Measurements from ENCODE around the gene OSBPL6. TPM values are rescaled to one million over a fixed set of nuclear protein-coding genes. Genes with fewer than 3 reads are reported as not detected.

The OSBPL6 gene
- total and polyA plus RNA-seq, 2 of the 13 experiments (the other 11 are each of a cell fraction or from before 2014, with no cell fraction given): 0.03 to 0.11 TPM

DNA sequence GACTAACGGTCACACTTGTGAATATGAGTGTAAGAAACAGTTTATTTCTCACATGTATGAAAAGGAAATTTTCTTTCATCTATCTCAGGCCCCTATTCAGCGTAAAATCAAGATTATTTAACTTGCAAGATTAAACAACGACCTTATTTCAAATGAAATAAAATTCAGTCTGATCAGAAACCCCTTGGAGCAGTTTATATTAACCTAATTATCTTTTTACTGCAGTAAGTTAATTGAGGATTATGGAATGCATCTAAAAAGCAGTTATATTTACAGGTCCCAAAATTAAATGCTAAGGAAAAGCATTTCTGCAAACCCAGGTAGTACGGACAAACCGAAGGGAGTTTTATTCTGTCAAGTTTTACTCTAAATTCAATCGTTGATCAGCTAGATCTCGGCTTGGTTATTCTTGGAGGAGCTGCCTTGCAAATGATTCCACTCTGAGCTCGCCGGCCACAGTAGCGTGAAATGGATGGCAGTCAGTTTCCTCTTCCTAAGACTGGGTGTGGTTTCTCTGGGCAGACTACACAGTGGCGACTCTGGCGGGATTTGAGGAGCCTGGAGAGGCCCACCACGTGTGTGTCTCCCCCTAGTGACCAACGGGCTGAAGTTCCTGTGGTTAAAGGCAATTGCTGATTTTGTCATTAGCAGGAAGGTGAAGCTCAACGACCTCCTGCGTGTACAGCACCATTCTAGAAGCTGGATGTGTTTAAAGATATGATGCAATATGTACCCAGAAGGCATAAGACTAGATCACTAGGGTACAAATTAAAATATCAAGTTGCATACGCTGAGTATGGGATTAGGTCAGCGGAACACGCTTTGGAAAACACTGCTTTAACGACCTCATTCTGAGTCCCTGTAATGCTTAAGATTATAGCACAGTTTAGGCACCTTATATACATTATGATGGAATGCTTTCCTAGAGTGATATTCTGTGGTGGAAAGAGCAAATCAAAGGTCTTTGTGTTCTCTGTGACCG is 220.2 kb downstream of the OSBPL6 start (continued):
- TF ChIP-seq REXO4 (CRISPR knock-in tag; IDR thresholded peaks at IDR 0.05; ENCODE audit: borderline replicate concordance) (no peak), NFE2L1 (CRISPR knock-in tag; IDR thresholded peaks at IDR 0.05; ENCODE audit: borderline replicate concordance) (no peak), TAF15 (IDR thresholded peaks at IDR 0.05; ENCODE audit: low read depth, low read length, poor library complexity, severe bottlenecking) (no peak), PHF5A (CRISPR knock-in tag; IDR thresholded peaks at IDR 0.05; ENCODE audit: low read depth, unreplicated experiment) (no peak), KDM1A (CRISPR knock-in tag; IDR thresholded peaks at IDR 0.05) (no peak), ZNF773 (CRISPR knock-in tag; IDR thresholded peaks at IDR 0.05; ENCODE audit: borderline replicate concordance) (no peak), TARDBP (CRISPR knock-in tag; IDR thresholded peaks at IDR 0.05) (no peak), ZNF777 (CRISPR knock-in tag; IDR thresholded peaks at IDR 0.05) (no peak), ZNF33A (CRISPR knock-in tag; IDR thresholded peaks at IDR 0.05; ENCODE audit: borderline replicate concordance) (no peak), ZBTB42 (CRISPR knock-in tag; IDR thresholded peaks at IDR 0.05) (no peak), ZNF326 (CRISPR knock-in tag; IDR thresholded peaks at IDR 0.05; ENCODE audit: borderline replicate concordance) (no peak), SP1 (IDR thresholded peaks at IDR 0.05) (no peak), SP1 (CRISPR knock-in tag; IDR thresholded peaks at IDR 0.05) (peak; percentile 32; the same call in 1 of the 2 replicates), U2AF2 (IDR thresholded peaks at IDR 0.05; ENCODE audit: low read depth, low read length) (no peak), ZC3H13 (CRISPR knock-in tag; IDR thresholded peaks at IDR 0.05) (no peak), ZNF569 (CRISPR knock-in tag; IDR thresholded peaks at IDR 0.05; ENCODE audit: borderline replicate concordance) (no peak), ZNF775 (CRISPR knock-in tag; IDR thresholded peaks at IDR 0.05; ENCODE audit: borderline replicate concordance) (no peak)
- TF ChIP-seq, protein P1, sequence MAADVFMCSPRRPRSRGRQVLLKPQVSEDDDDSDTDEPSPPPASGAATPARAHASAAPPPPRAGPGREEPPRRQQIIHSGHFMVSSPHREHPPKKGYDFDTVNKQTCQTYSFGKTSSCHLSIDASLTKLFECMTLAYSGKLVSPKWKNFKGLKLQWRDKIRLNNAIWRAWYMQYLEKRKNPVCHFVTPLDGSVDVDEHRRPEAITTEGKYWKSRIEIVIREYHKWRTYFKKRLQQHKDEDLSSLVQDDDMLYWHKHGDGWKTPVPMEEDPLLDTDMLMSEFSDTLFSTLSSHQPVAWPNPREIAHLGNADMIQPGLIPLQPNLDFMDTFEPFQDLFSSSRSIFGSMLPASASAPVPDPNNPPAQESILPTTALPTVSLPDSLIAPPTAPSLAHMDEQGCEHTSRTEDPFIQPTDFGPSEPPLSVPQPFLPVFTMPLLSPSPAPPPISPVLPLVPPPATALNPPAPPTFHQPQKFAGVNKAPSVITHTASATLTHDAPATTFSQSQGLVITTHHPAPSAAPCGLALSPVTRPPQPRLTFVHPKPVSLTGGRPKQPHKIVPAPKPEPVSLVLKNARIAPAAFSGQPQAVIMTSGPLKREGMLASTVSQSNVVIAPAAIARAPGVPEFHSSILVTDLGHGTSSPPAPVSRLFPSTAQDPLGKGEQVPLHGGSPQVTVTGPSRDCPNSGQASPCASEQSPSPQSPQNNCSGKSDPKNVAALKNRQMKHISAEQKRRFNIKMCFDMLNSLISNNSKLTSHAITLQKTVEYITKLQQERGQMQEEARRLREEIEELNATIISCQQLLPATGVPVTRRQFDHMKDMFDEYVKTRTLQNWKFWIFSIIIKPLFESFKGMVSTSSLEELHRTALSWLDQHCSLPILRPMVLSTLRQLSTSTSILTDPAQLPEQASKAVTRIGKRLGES (CRISPR knock-in tag; IDR thresholded peaks at IDR 0.05; ENCODE audit: borderline replicate concordance): no peak
- TF ChIP-seq, protein P2, sequence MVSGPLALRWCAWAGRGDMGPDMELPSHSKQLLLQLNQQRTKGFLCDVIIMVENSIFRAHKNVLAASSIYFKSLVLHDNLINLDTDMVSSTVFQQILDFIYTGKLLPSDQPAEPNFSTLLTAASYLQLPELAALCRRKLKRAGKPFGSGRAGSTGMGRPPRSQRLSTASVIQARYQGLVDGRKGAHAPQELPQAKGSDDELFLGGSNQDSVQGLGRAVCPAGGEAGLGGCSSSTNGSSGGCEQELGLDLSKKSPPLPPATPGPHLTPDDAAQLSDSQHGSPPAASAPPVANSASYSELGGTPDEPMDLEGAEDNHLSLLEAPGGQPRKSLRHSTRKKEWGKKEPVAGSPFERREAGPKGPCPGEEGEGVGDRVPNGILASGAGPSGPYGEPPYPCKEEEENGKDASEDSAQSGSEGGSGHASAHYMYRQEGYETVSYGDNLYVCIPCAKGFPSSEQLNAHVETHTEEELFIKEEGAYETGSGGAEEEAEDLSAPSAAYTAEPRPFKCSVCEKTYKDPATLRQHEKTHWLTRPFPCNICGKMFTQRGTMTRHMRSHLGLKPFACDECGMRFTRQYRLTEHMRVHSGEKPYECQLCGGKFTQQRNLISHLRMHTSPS (CRISPR knock-in tag; IDR thresholded peaks at IDR 0.05; ENCODE audit: low read depth): no peak
- TF ChIP-seq, protein P3, sequence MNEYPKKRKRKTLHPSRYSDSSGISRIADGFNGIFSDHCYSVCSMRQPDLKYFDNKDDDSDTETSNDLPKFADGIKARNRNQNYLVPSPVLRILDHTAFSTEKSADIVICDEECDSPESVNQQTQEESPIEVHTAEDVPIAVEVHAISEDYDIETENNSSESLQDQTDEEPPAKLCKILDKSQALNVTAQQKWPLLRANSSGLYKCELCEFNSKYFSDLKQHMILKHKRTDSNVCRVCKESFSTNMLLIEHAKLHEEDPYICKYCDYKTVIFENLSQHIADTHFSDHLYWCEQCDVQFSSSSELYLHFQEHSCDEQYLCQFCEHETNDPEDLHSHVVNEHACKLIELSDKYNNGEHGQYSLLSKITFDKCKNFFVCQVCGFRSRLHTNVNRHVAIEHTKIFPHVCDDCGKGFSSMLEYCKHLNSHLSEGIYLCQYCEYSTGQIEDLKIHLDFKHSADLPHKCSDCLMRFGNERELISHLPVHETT (CRISPR knock-in tag; conservative IDR thresholded peaks at IDR 0.05): no peak
- TF ChIP-seq, protein P4, sequence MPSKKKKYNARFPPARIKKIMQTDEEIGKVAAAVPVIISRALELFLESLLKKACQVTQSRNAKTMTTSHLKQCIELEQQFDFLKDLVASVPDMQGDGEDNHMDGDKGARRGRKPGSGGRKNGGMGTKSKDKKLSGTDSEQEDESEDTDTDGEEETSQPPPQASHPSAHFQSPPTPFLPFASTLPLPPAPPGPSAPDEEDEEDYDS (CRISPR knock-in tag; IDR thresholded peaks at IDR 0.05): peak; percentile 68; the same call in 1 of the 2 replicates
